Adrenal gland (tissue), 5 donors: Measurements from ENCODE around the gene SYPL2.

Experiments used
- POLR2A ChIP-seq, 2 donors: fragments of 450-650 bp; IDR thresholded peaks; one replicate each; pipeline ENCODE4 v1.6.1; 2017; ENCODE audit warnings: antibody characterized with exemption in 2 of 2, mild to moderate bottlenecking in 2 of 2, moderate library complexity in 1 of 2
- TF ChIP-seq, protein P1 (sequence below), 6 experiments: fragments of 450-650 bp in 4 of 6; fragments of 200-600 bp in 2 of 6; sonication (generic) in 1 of 6; IDR thresholded peaks; 1 replicate in 5 of 6; 2 replicates in 1 of 6; pipeline versions ENCODE4 v1.5.1 to v1.8.0; 2016 to 2021; ENCODE audit warnings: antibody characterized with exemption in 6 of 6, mild to moderate bottlenecking in 2 of 6, moderate library complexity in 1 of 6
- donor health status: DM: no; HTN: no; CAD: no.

DNA sequence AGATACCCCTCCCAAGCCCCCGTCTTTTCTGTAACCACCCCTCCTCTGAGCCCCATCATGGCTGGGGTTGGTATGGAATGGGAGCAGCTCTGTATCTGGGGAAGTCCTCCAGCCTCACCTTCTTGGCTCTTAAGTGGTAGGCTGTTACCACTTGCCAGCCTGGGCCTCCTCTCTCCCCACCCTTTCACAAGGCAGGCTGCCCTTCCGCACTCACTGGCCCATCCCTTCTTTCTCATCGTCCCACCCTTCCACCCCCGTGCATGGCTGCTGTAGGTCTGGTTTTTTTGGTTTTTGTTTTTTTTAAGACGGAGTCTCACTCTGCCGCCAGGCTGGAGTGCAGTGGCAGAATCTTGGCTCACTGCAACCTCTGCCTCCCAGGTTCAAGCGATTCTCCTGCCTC lies 32.7 kb downstream of the SYPL2 start:
- TF ChIP-seq, protein P1, sequence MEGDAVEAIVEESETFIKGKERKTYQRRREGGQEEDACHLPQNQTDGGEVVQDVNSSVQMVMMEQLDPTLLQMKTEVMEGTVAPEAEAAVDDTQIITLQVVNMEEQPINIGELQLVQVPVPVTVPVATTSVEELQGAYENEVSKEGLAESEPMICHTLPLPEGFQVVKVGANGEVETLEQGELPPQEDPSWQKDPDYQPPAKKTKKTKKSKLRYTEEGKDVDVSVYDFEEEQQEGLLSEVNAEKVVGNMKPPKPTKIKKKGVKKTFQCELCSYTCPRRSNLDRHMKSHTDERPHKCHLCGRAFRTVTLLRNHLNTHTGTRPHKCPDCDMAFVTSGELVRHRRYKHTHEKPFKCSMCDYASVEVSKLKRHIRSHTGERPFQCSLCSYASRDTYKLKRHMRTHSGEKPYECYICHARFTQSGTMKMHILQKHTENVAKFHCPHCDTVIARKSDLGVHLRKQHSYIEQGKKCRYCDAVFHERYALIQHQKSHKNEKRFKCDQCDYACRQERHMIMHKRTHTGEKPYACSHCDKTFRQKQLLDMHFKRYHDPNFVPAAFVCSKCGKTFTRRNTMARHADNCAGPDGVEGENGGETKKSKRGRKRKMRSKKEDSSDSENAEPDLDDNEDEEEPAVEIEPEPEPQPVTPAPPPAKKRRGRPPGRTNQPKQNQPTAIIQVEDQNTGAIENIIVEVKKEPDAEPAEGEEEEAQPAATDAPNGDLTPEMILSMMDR (IDR thresholded peaks at IDR 0.05) = no peak
- no peak for TF ChIP-seq POLR2A (IDR thresholded peaks at IDR 0.05)
